B cell (primary cell): ENCODE results near the gene ELMO1.

Source experiments
- CTCF ChIP-seq: fragments of 200-600 bp; IDR thresholded peaks from one replicate; pipeline ENCODE4 v1.8.0; 2022; ENCODE audit warnings: antibody characterized with exemption, mild to moderate bottlenecking
- EZH2 ChIP-seq: IDR thresholded peaks from 2 replicates; pipeline ENCODE4 v1.6.1; 2012; ENCODE audit warnings: borderline replicate concordance, low read depth, mild to moderate bottlenecking, moderate library complexity, low read length; ENCODE audit not compliant: insufficient read depth, poor library complexity, severe bottlenecking

- TF ChIP-seq CTCF (no peak), EZH2 (no peak)
Measured at GRCh38 chr7:36960105-36960504, 488.6 kb downstream of the ELMO1 start.
